HG02938 (cell line): ENCODE results near the gene CPA4.

Experiments used
- ATAC-seq: cut with Tn5 transposase; IDR thresholded peaks from one replicate; pipeline ENCODE4 v1.9.1; 2021; ENCODE audit warnings: mild to moderate bottlenecking, moderate library complexity; ENCODE audit not compliant: unreplicated experiment

Gene CPA4

GRCh38 chr7:130274296-130274695 lies 18.7 kb upstream of the CPA4 start:
- no peak for ATAC-seq

DNA sequence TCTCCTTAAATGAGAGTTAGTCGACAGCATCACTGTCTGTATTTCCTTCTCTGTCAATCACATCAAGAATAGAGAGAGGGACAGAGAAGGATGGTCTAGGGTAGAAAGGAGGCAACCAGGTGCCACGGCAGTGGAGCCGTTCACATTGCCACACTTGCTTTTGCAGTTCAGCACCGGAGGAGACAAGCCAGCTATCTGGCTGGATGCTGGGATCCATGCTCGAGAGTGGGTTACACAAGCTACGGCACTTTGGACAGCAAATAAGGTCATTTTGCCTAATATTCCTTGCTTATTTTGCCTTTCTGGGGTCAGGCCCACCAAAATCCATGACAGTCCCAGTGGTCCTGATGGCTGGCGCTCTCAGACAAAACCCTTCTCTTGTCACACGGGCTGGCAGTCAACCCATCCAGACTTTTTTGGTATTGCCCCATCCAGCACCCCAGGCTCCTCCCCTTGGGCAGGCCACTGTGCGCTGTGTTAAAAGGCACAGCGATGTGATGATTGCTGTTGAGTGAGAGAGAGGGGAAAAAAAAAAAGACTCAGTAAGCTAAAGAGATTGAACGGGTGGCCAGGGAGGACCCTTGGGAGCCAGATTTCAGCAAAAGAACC lies 17.9 kb upstream of the CPA4 start:
- no peak for ATAC-seq

DNA sequence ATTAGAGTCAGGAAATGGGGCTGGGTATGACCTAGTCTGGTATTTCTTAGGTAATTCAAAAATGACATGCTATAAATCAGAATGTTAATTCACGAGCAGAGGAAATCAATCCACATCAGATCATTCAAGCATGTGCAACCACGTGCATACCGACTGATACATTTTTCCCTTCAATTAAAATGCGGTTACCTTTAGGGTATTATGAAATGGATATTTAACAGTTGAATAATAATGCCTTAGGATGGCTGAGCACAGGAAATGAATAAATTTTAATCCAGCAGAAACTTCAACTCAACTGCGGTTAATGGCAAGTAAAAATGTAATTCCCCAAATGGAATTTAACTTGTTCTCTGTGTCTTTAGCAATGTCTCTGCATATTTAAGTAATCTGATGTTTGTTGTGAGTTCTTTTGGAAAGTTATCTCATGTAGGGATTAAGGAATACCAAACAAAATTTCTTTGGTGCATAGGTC lies 17.1 kb upstream of the CPA4 start:
- no peak for ATAC-seq

GRCh38 chr7:130276796-130277762 lies 15.9 kb upstream of the CPA4 start:
- ATAC-seq = no peak

DNA sequence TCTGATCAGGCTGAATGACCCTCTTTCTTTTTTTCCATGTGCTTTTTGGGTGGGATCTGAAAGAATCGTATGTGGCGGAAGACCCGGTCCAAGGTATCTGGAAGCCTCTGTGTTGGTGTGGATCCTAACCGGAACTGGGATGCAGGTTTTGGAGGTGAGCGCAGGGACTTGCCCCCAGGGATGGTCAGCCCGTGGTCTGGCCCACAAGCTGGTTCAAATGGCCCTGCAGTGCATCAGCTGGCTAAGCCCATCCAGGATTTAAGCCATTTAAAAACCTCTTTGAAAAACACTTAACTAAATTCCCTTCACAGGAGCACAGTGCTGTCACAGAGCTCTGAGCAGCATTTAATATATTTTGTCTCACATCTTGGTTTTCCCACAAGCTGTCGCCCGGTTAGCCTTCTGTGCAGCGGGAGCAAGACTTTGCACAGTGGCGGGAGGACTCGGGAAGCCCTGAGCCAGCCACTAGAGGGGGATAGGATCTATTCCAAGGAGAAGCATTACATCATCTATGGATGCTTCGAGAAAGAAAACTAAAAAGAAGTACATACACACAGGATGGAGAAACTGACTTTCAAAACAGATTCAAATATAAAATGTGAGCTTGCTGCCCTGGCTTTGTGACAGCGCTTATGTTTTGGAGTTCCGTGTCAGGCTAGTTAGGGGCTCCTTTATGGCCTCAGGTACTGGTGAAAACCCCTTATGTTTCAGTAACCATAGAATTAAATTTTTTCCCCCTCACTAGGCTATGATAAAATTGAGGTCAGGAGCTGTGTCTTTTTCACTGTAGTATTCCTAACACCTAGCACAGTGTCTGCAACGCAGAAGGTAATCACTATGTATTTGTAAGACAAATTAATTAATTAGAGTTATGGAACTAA lies 15.0 kb upstream of the CPA4 start:
- ATAC-seq = no peak

GRCh38 chr7:130278860-130279259 lies 14.1 kb upstream of the CPA4 start:
- ATAC-seq = no peak

DNA sequence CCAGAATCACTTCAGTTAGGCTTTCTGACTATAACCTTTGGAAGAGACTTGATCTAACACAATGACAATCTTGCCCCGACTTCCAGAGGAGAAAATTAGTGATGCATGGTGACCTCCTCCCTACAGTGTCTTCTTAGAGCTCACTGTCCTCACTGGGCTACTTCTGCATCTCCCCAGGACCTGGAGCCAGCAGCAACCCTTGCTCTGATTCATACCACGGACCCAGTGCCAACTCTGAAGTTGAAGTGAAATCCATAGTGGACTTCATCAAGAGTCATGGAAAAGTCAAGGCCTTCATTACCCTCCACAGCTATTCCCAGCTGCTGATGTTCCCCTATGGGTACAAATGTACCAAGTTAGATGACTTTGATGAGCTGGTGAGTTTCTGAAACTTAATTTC lies 13.7 kb upstream of the CPA4 start:
- no peak for ATAC-seq

DNA sequence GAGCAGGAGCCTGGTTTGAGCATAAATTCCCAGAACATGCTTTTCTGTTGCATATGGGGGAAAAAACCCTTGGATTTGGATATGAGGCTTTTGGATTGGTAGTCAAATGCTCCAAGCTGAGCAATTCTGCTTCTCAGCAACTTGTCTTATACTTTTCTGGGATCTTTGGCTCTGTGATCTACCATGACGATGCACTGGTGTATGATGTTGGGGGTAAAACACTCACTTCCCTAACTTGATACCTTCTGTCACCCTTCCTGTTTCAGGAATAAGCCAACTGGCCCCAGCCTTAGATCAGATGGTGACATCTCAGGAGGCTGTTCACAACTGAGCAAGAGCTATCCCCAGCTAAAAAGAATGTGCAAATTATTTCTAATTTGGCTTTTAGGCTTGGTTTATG lies 13.1 kb upstream of the CPA4 start:
- ATAC-seq = no peak

DNA sequence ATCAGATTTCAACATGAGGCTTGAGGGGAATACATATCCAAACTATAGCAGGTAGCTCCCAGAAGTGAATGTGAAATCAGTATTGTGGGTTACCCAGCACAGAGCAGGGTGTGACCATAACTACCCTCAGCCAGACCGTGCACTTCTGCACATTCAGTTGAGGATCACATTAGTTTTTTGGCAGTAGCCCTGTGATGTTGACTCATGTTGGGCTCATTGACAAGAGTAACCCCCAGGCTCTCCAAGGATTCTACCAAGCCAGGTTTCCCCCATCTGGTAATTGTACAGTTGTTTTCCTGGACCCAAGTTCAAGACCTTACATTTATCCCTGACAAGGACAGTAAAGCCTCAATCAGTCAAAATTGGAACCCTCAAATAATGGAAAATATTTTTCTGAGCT lies 11.7 kb upstream of the CPA4 start:
- no peak for ATAC-seq

- ATAC-seq = no peak
Observed at GRCh38 chr7:130286881-130287280, 6.1 kb upstream of the CPA4 start.

DNA sequence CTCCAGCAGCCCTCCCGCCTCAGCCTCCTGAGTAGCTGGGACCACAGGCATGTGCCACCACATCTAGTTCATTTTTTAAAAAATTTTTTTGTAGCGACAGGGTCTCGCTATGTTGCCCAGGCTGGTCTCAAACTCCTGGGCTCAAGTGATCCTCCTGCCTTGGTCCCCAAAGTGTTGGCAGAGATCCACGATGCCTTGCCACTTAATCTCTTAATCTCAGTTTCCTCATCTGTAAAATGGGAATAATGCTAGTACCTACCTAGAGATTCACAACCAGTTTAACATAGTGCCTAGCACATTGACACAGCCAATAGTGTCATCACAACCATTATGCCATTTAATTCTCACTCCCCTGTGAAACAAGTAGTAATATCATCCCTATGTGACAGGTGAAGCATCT lies 4.8 kb upstream of the CPA4 start:
- ATAC-seq = no peak

DNA sequence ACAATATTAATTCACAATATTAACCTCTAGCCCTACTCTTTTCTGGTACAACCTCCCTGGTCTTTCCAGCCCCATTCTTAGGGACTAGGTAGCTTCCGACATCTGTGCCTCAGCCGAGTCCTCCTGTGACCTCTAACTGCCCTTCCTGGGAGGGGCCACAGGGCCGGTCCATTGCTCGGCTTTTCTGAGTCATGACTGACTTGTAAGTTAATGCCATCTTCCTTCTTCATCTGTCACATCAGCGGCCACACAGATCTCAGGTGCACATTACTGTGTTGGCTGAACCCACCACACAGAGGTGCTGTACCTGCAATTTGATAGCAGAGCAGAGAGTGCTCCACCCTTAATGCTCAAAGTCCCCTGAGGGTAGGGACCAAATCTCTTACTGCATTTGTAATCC lies 4.1 kb upstream of the CPA4 start:
- ATAC-seq = no peak

DNA sequence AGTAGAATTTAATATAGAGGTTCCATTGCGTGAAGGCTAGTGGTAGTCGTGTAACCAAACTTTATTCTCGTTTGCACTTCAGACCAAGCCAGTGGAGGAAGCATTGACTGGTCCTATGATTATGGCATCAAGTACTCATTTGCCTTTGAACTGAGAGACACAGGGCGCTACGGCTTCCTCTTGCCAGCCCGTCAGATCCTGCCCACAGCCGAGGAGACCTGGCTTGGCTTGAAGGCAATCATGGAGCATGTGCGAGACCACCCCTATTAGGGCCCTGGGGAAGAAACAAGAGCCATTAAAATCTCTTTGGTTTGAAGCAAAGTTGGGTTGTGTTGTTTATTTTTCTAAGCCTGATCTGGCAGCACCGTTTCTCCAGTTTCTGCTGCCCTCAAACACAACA lies 3.5 kb upstream of the CPA4 start:
- ATAC-seq = no peak

DNA sequence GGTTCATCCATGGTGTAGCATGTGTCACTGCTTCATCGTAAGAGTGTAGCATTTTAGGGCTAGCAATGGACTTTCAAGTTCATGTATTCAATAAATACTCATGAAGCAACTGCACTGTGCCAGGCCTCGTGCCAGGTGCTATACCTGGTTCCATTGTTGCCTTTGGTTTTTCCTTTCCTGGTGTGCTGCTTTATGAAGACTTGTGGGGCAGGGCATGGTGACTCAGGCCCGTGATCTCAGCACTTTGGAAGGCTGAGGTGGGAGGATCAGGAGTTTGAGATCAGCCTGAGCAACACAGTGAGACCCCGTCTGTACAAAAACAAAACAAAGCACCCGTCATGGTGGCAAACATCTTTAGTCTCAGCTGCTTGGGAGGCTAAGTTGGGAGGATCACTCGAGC lies 2.2 kb upstream of the CPA4 start:
- ATAC-seq = no peak

- peak; percentile 69 for ATAC-seq
Observed at GRCh38 chr7:130293521-130293920, 560 bp downstream of the CPA4 start.

- ATAC-seq = no peak
Observed at GRCh38 chr7:130294314-130294713, 1.4 kb downstream of the CPA4 start.

DNA sequence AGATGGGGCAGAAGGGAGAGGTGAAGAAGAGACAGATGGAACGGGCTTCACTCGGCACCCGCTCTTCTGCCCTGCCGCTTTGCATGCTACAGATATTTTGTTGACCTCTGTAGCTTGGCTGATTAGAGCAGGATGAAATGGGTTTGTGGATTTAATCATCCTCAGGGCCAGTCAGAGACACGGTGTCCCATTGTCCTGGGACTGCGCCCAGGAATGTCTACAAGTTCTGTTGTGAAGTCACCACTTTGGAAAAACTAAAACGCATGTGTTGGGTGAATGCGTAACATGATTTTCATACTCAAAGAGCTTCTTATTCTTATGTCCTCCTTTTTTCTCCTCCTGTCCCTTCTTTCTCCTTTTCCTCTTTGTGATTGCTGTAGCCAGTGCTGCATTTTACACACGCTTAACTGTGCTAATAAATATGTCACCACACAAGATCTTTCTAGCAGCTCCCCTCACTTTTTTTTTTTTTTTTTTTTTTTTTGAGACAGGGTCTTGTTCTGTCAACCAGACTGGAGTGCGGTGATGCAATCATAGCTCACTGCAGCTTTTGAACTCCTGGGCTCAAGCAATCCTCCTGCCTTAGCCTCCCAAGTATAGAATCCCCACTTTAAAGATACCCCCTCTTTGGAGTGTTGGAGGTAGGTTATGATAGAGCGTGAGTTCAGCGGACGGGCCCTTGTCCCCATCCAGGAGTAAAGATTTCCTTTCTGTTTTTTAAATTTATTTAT lies 3.4 kb downstream of the CPA4 start:
- ATAC-seq = no peak

DNA sequence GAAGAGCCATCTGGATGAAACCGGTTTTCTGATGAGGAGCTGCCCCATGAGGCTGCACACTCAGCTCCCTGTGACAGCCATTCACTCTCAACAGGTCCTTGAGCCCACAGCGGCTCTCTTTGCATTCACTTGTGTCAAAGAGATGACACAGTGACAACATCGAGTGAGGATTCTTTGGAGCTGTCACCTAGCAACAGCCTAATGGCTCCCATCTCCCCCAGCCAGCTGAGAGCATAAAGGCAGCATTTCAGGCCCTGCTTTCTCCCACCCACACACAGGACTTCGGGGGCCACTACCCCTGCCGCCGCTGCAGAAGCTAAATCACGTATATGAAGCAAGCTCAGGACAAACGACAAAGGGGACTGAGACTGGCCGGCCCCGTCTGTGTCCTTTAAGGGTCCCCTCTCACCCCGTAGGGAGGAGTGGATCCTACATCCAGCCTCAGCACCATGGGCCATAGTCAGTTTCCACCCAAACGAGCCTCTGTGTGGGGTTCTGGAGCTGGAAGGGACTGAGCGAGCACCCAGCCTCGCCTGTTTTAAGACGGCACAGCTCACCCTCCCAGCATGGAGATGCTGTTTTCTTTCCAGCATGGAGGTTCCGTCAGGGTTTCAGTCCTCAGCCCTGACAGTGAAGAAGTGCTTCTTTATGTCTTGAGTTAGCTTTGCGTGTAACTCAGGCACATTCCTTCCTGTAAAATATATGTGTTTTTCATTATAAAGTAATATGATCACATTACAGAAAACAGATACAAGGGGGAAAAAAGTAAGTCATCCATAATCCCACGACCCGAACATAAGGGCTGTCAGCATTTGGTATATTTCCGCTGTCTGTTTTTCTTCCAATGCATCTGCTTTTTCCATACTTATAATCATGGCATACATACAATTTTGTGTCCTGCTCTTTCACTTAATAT lies 4.9 kb downstream of the CPA4 start:
- ATAC-seq = no peak

DNA sequence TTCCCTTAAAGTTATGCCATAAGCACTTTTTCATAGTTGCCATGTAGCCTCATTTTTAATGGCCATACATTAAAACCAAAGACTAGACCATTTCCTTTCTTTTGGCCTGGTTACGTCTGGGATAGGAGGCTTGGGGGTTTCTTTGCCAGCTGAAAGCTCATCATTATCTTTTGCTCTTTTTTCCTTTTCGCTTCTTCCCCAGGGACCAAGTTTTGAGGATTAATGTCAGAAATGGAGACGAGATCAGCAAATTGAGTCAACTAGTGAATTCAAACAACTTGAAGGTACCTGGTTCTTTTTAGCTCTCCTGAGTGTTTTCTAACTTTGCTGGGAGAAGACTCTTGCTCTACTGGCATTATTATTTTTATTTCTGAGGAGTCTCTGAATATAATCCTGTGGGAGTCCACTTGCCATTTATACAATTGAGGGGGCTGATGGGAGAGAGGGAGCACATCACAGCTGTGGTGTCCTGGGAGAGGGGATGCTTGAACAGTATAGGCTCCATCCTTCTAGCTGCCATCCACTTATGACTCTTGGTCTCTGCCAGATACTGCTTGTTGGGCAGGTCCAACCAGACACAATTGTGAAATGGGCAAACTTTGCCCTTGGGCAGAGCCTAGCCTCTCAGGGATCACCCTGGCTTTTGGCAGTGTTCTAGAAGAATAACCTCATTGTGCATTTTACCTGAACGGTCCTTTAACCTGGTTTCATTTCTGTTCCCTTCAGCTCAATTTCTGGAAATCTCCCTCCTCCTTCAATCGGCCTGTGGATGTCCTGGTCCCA lies 5.8 kb downstream of the CPA4 start:
- no peak for ATAC-seq
